H9 (cell line): ENCODE data around the gene RAB2B. TPM values are rescaled to one million over a fixed set of nuclear protein-coding genes. Genes with fewer than 3 reads are reported as not detected.

ENCODE experiments used
- DNase-seq: peaks from one replicate; pipeline ENCODE4 v3.0.0-alpha.2; 2017
- H2AFZ ChIP-seq: one replicate; pipeline ENCODE4 v1.6.1; 2013; ENCODE audit warnings: mild to moderate bottlenecking, low read length, control low read depth, moderate library complexity
- H2AK5ac ChIP-seq: 2 replicates; pipeline ENCODE4 v1.6.1; 2013; ENCODE audit warnings: low read length, control low read depth, mixed read lengths; ENCODE audit not compliant: insufficient read length
- H2BK120ac ChIP-seq: one replicate; pipeline ENCODE4 v1.6.1; 2013; ENCODE audit warnings: low read depth, mild to moderate bottlenecking, low read length, control low read depth, inconsistent platforms; ENCODE audit not compliant: poor library complexity, severe bottlenecking
- H2BK12ac ChIP-seq: 2 replicates; pipeline ENCODE4 v1.6.1; 2013; ENCODE audit warnings: low read length, control low read depth, mixed read lengths, low read depth; ENCODE audit not compliant: insufficient read length
- H2BK15ac ChIP-seq: 2 replicates; pipeline ENCODE4 v1.6.1; 2013; ENCODE audit warnings: low read depth, low read length, control low read depth
- H2BK20ac ChIP-seq: one replicate; pipeline ENCODE4 v1.6.1; 2013; ENCODE audit warnings: low read depth, mild to moderate bottlenecking, low read length, control low read depth, inconsistent platforms; ENCODE audit not compliant: poor library complexity, severe bottlenecking
- H2BK5ac ChIP-seq: 2 replicates; pipeline ENCODE4 v1.6.1; 2013; ENCODE audit warnings: low read length, control low read depth, mixed read lengths; ENCODE audit not compliant: insufficient read length
- H3K14ac ChIP-seq: 2 replicates; pipeline ENCODE4 v1.6.1; 2013; ENCODE audit warnings: low read length, control low read depth; ENCODE audit not compliant: insufficient read depth
- H3K18ac ChIP-seq: 2 replicates; pipeline ENCODE4 v1.6.1; 2013; ENCODE audit warnings: low read depth, mild to moderate bottlenecking, mixed read lengths, low read length, control low read depth; ENCODE audit not compliant: insufficient read length
- H3K23ac ChIP-seq: 2 replicates; pipeline ENCODE4 v1.6.1; 2013; ENCODE audit warnings: low read length, control low read depth, mixed read lengths, low read depth; ENCODE audit not compliant: insufficient read length
- H3K23me2 ChIP-seq: 2 replicates; pipeline ENCODE4 v1.6.1; 2013; ENCODE audit warnings: low read depth, mild to moderate bottlenecking, mixed read lengths, low read length, control low read depth; ENCODE audit not compliant: insufficient read length, poor library complexity, severe bottlenecking
- H3K27ac ChIP-seq: 2 replicates; pipeline ENCODE4 v1.5.1; 2013; ENCODE audit warnings: low read length, control low read depth, mixed read lengths, low read depth; ENCODE audit not compliant: insufficient read length
- H3K27me3 ChIP-seq: 2 replicates; pipeline ENCODE4 v1.6.1; 2013; ENCODE audit warnings: low read length, control low read depth, inconsistent platforms; ENCODE audit not compliant: insufficient read depth
- H3K4ac ChIP-seq: 2 replicates; pipeline ENCODE4 v1.6.1; 2013; ENCODE audit warnings: low read depth, mild to moderate bottlenecking, control low read depth, inconsistent platforms, low read length, moderate library complexity
- H3K4me1 ChIP-seq: 2 replicates; pipeline ENCODE4 v1.6.1; 2013; ENCODE audit warnings: low read length, control low read depth, inconsistent platforms; ENCODE audit not compliant: insufficient read depth
- H3K4me2 ChIP-seq: 2 replicates; pipeline ENCODE4 v1.6.1; 2013; ENCODE audit warnings: low read length, control low read depth, mixed read lengths; ENCODE audit not compliant: insufficient read length, insufficient read depth
- H3K56ac ChIP-seq: 2 replicates; pipeline ENCODE4 v1.6.1; 2013; ENCODE audit warnings: low read depth, mild to moderate bottlenecking, mixed read lengths, low read length, control low read depth; ENCODE audit not compliant: insufficient read length
- H3K79me1 ChIP-seq: 2 replicates; pipeline ENCODE4 v1.6.1; 2013; ENCODE audit warnings: low read depth, mild to moderate bottlenecking, moderate library complexity, low read length, control low read depth, inconsistent platforms; ENCODE audit not compliant: insufficient read depth, poor library complexity, severe bottlenecking
- H3K79me2 ChIP-seq: 2 replicates; pipeline ENCODE4 v1.6.1; 2013; ENCODE audit warnings: low read length, control low read depth, inconsistent platforms; ENCODE audit not compliant: insufficient read depth
- H3K9ac ChIP-seq: 2 replicates; pipeline ENCODE4 v1.6.1; 2013; ENCODE audit warnings: low read length, control low read depth, mixed read lengths; ENCODE audit not compliant: insufficient read length; ENCODE audit errors: extremely low read depth
- H3K9me3 ChIP-seq: one replicate; pipeline ENCODE4 v1.6.1; 2013; ENCODE audit warnings: low read depth, low read length, inconsistent platforms; ENCODE audit not compliant: control insufficient read depth
- H3T11ph ChIP-seq: one replicate; pipeline ENCODE4 v1.6.1; 2013; ENCODE audit warnings: mild to moderate bottlenecking, low read length, control low read depth, inconsistent platforms
- H4K20me1 ChIP-seq: one replicate; pipeline ENCODE4 v1.6.1; 2013; ENCODE audit not compliant: control insufficient read depth, insufficient read length, insufficient read depth
- H4K5ac ChIP-seq: 2 replicates; pipeline ENCODE4 v1.6.1; 2013; ENCODE audit warnings: low read depth, mild to moderate bottlenecking, mixed read lengths, low read length, control low read depth; ENCODE audit not compliant: insufficient read length
- H4K8ac ChIP-seq: replicated peaks from 2 replicates; pipeline ENCODE4 v1.6.1; 2013; ENCODE audit warnings: low read length, control low read depth, mixed read lengths, low read depth; ENCODE audit not compliant: insufficient read length
- H4K91ac ChIP-seq: 2 replicates; pipeline ENCODE4 v1.6.1; 2013; ENCODE audit warnings: low read depth, mild to moderate bottlenecking, moderate library complexity, mixed read lengths, low read length, control low read depth; ENCODE audit not compliant: insufficient read length
- H3K27ac Mint-ChIP-seq, 3 experiments: 2 replicates in 2 of 3; 3 replicates in 1 of 3; pipeline ENCODE4 v1.8.0; 2020 to 2021; ENCODE audit warnings: mixed read lengths in 3 of 3, mild to moderate bottlenecking in 1 of 3, moderate library complexity in 1 of 3
- H3K27me3 Mint-ChIP-seq: 2 replicates; pipeline ENCODE4 v1.8.0; 2021; ENCODE audit warnings: low read depth, mild to moderate bottlenecking, moderate library complexity, mixed read lengths
- H3K36me3 Mint-ChIP-seq, 3 experiments: 2 replicates in 2 of 3; 3 replicates in 1 of 3; pipeline ENCODE4 v1.8.0; 2020 to 2021; ENCODE audit warnings: low read depth in 3 of 3, mixed read lengths in 3 of 3; ENCODE audit not compliant: insufficient read depth in 1 of 3
- H3K4me1 Mint-ChIP-seq, 2 experiments: 2 replicates each; pipeline ENCODE4 v1.8.0; 2020; ENCODE audit warnings: mixed read lengths in 2 of 2
- H3K4me3 Mint-ChIP-seq, 2 experiments: 2 replicates in 1 of 2; 3 replicates in 1 of 2; pipeline ENCODE4 v1.8.0; 2020 to 2021; ENCODE audit warnings: mild to moderate bottlenecking in 2 of 2, mixed read lengths in 2 of 2, moderate library complexity in 1 of 2
- H3K9me3 Mint-ChIP-seq, 2 experiments: 2 replicates in 1 of 2; 3 replicates in 1 of 2; pipeline ENCODE4 v1.8.0; 2020; ENCODE audit warnings: mild to moderate bottlenecking in 2 of 2, mixed read lengths in 2 of 2, moderate library complexity in 1 of 2
- CTCF ChIP-seq: fragments of 200-600 bp; sonication (generic); conservative IDR thresholded peaks from 3 replicates; pipeline ENCODE4 v1.8.0; 2021; ENCODE audit warnings: antibody characterized with exemption, mild to moderate bottlenecking
- WGBS: extraction: QIAGEN DNeasy Blood & Tissue Kit; methylation state at CpG from one replicate; pipeline ENCODE4 v1.1.7; 2013; ENCODE audit warnings: missing lambda C conversion rate, low lambda C conversion rate, mixed read lengths; ENCODE audit not compliant: insufficient read length; ENCODE audit errors: extremely low coverage; 5-methylcytosine and 5-hydroxymethylcytosine counted together
- total RNA-seq: library from RNA; stranded (reverse); gene quantifications from 2 replicates; pipeline ENCODE4 v1.2.1, GENCODE V29; 2021

RAB2B gene
- total RNA-seq, 1 experiment from 2014 or later: 27.9 TPM

- peaks cover 7% of the 10 kb centered on the region for H3K79me1 ChIP-seq
- H3K9me3 ChIP-seq: no peaks in the 10 kb centered on the region
- Mint-ChIP-seq H3K9me3 (no peaks in the 10 kb centered on the region; a peak in 1 of 5 replicates), H3K4me3 (peak within 1 kb of the TSS; percentile 94 to 96), H3K36me3 (peaks cover 13 to 43% (median 38%) of the 10 kb centered on the region in 3 experiments), H3K4me1 (peaks cover 11 to 20% of the 10 kb centered on the region in 2 experiments), H3K27ac (peak within 1 kb of the TSS; percentile 99 to 100 (median 100)), H3K27me3 (no peaks in the 10 kb centered on the region)
- peaks cover 8% of the 10 kb centered on the region for H3K23me2 ChIP-seq
- no peaks in the 10 kb centered on the region for H3K27me3 ChIP-seq
- WGBS: no CpG with 5 or more reads among the region's 36 CpGs
- no peak within 1 kb of the TSS for H3T11ph ChIP-seq
- H2BK12ac ChIP-seq: no peak within 1 kb of the TSS
- H4K5ac ChIP-seq: peak within 1 kb of the TSS; percentile 23
- peak within 1 kb of the TSS; percentile 82 for H3K27ac ChIP-seq
- no peaks in the 10 kb centered on the region; the same call in 1 of the 2 replicates for H3K4me1 ChIP-seq
- peak; percentile 100 for DNase-seq
- H4K8ac ChIP-seq: no peak within 1 kb of the TSS
- no peak within 1 kb of the TSS; the same call in 1 of the 2 replicates for H3K4ac ChIP-seq
- no peaks in the 10 kb centered on the region for H4K20me1 ChIP-seq
- TF ChIP-seq CTCF: peak; percentile 86
- H3K9ac ChIP-seq: peak within 1 kb of the TSS; percentile 99
- H2AK5ac ChIP-seq: no peak within 1 kb of the TSS
- peak within 1 kb of the TSS; percentile 90 for H3K18ac ChIP-seq
- H3K56ac ChIP-seq: no peak within 1 kb of the TSS
- peak within 1 kb of the TSS; percentile 100 for H3K4me2 ChIP-seq
- H3K14ac ChIP-seq: peak within 1 kb of the TSS; percentile 92
- H2BK120ac ChIP-seq: no peak within 1 kb of the TSS
- H2BK5ac ChIP-seq: peak within 1 kb of the TSS; percentile 82
- H2BK15ac ChIP-seq: no peak within 1 kb of the TSS
- H3K23ac ChIP-seq: no peak within 1 kb of the TSS
- H3K79me2 ChIP-seq: peaks cover 24% of the 10 kb centered on the region
- no peak within 1 kb of the TSS for H4K91ac ChIP-seq
- H2BK20ac ChIP-seq: no peak within 1 kb of the TSS
- no peak within 1 kb of the TSS for H2AFZ ChIP-seq
These were observed 20.7 kb downstream of the RAB2B start, which contains the start of gene CHD8 for GRCh38 chr14:21455912-21456667. CHD8 (minus strand) TSS chr14:21456123; CDS start chr14:21431643, 24,480 bp downstream.
